DLD1 (cell line): ENCODE results near the gene ALDOC.

Source experiments
- in situ Hi-C: cut with HindIII; loops from 2 replicates; pipeline ENCODE4 v1.10.0; 2017; ENCODE audit warnings: low sequenced_read_pairs

ALDOC gene

GRCh38 chr17:28553000-28553505 lies 23.6 kb downstream of the ALDOC start:
- in situ Hi-C loops, result no loop called here

DNA sequence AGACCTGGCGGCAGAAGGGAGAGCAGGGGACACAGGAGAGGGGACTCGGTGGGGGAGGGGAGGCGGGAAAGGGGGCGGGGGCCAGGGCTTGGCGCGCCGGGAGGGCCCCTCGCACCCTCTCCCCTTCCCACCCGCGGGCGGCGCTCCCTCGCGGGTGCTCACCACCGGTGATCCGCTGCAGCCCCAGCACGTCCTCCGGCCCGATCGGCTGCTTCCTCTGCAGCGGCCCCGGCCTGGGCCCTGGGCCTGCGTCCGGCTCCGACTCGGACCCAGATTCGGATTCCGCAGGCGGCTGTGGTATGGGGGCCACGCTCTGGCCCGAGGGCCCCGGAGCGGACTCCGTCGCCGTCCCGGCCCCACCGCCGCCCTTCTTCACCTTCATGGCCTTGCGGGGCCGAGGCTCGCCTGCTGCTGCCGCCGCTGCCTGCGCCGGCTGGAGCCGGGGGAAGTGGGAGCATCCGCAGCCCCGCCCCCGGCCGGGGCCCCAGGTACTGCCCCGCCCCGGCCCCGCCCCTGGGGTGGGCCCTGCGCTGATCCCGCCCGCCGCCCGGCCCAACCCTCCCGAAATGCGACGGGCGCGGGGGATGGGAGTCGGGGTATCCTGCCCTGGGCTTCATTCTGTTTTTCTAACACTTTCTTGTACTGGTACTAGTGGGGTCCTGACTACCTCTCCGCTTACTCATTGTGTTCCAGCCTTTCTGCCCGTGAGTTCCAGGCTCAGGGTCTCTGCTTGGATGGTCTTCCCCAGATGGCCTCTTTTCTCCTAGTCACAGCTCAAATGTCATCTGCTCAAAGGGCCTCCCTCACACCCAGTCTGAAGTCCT lies 24.3 kb downstream of the ALDOC start, which contains the start of gene UNC119:
TSS of gene UNC119 (minus strand) at position 449 of the 824 bp plus-strand sequence. CDS start at position 382, 67 bp downstream.
- in situ Hi-C loops, result no loop called here

DNA sequence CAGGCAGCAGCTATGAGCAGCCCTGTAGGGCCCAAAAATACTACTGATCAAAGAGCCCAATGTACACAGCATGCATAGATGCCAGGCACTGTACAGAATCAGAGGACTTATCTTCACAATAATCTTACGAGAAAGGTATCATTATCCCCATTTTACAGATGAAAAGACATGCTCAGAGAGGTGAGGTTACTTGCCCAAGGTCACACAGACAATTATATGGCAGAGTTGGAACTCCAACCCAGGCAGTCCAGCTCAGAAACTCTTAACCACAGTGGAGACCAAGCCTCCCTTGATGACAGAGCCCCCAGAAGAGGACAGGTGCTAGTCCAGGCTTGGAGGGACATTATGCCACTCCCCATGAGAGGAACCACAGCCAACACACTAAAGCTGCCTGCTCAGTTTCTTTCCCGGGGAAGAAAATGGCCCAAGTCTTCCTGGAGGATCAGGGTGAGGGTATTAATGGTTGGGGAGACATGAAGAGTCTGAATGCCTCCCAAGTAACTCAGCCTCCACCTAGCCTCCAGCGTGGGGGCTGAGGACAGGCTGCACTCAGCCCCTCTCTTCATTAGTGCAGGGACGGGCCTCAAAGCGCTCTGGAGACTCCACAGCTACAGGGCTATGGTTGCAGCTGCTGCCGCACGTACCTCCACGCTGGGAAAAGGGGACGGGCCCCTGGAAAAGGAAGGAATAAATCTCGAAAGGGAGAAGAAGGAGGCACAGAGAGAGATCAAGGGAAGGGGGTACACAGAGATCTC lies 25.1 kb downstream of the ALDOC start:
- in situ Hi-C loops, result no loop called here

GRCh38 chr17:28550858-28551257 lies 25.8 kb downstream of the ALDOC start:
- in situ Hi-C loops, result no loop called here

DNA sequence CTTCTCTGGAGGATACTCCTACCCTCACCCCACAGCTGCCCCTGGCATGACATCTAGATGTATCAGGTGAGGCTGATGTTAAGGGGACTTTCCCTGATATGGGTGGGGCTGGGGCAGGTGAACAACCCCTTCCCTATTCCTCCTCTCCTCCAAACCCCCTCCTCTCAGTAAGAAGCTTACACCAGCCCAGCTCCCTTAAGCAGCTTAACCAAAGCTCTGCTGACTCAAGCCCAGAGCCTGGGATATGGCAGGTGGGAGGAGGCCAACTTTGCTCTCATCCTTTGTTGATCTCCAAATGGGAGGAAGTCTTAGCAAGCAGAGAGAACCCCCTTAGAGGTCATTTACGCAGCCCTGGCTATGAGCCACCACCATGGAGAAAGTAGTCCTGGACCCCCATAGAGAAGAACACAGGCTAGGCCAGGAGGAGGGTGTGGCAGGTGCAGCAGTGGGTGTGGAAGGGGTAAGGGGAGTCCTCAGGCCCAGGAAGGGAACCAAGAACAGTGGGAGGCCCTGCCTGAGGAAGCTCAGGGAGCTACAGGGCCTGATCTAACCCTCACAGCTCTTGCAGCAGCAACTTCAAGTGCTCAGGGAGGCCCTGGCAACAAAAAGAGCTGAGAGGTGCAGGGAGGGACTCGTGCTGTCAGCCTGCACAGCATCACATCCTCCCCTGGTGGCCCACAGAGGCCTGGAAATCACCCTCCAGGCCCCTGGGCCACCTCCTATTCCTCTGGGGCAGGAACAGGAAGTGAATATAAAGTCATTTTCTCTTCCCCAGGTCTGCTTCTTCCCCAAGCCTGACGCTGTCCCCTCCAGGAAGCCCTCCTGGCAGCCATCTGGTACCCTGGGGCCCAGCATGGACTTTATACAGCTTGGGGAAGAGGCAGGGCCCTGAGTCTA lies 27.2 kb downstream of the ALDOC start:
- in situ Hi-C loops, result loop anchor here (5.0 kb wide), 2 partner anchors 43 to 52 kb away; no protein-coding TSS in a partner anchor

DNA sequence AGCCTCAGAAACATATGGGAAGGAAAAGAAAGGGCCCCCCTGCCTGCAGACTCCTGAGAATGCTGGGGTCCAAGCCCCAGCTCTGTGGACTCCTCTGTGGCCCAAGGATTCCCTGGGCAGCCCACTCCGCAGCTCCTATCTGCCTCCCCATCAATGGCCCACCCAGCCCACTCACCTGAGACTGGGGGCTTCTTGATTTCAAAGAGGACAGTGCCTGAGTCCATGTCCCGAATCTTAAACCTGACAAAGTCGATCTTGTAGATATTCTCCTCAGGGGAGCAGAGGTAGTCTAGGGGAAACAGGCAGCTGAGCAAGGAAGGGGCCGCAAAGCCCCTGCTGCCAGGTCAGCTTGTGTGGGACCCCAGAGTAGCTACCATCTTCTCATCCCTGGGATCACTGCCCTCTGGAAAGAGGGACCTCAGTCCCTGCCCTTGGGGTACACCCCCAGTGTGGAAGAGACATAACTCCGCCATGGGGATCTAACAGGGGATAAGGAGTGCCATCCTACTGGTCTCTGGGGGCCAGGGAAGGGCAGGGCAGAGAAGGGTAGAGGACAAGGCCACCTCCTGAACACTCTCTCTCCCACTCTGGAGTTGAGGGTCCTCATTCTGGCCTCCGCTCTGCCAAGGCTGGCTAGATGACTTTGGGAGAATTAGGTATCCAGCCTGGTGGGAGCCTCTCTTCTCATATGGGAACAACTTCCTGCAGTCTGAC lies 28.1 kb downstream of the ALDOC start:
- in situ Hi-C loops, result loop anchor here (5.0 kb wide), 2 partner anchors 44 to 51 kb away; no protein-coding TSS in a partner anchor

DNA sequence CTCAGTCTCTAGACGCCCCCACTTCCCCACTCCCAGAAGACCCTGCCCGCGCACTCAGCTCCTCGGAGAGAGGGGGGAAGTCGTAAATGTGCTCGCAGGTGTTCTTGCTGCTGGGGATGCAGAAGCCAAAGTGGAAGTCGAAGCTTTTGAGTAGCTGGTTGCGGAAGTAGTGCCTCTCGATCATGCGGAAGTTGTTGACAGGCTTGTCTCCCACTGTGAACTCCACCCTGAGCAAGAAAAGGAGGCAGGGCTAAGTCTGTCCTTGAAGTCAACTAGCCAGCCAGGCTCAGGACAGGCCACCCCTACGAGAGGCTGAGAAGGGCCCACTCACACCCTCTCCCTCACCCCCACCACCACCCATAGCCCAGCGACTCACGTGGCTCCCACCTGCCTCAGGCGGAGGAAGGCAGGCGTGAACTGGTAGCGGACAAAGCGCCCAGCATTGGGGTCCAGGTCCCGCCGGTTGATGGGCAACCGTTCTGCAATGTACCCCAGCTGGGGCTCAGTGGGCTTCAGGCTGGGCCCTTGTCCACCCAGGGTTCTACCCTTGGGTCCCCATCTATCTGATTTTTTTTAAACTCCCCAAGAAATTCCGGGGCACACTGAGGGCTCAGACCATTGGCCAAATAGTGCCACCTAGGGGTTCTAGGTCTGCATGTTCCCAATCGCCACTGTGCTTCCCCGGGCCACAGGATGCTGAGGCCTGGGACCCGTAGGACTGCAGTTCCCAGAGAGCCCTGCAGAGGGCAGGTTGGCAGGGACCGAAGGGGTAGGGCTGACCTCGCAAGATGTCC lies 28.9 kb downstream of the ALDOC start:
- in situ Hi-C loops, result loop anchor here (5.0 kb wide), 2 partner anchors 44 to 51 kb away; no protein-coding TSS in a partner anchor

DNA sequence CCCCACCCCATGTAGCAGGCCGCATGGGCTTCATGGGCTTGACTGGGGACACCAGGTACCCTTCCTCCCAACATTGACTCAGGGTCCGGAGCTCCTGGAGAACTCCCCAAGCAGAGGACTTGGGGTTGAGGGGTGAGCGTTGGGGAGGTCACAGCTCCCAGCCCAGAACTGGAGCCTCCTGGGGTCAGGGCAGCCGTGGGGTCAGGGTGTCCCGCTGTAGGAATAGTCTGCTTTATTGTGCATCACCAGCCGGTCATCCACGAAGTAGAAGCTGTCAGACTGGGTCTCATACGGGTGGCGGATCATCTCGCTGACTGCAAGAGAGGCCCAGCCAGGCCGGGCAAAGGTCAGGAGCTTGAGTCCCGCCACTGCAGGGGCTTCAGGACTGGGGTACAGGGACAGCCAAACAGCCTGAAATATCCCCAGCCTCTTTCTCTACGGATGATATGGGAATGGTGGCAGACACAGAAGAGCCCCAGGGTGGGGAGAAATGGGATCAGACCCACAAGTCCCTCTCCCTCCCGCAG lies 29.5 kb downstream of the ALDOC start:
- in situ Hi-C loops, result loop anchor here (5.0 kb wide), 2 partner anchors 45 to 50 kb away; no protein-coding TSS in a partner anchor

- in situ Hi-C loops, result loop anchor here (5.0 kb wide), 2 partner anchors 46 to 49 kb away; no protein-coding TSS in a partner anchor
These were observed 30.8 kb downstream of the ALDOC start for GRCh38 chr17:28545787-28546415.

- in situ Hi-C loops, result loop anchor here (5.0 kb wide), 2 partner anchors 47 to 48 kb away; no protein-coding TSS in a partner anchor
These were observed 31.6 kb downstream of the ALDOC start for GRCh38 chr17:28545141-28545503.

DNA sequence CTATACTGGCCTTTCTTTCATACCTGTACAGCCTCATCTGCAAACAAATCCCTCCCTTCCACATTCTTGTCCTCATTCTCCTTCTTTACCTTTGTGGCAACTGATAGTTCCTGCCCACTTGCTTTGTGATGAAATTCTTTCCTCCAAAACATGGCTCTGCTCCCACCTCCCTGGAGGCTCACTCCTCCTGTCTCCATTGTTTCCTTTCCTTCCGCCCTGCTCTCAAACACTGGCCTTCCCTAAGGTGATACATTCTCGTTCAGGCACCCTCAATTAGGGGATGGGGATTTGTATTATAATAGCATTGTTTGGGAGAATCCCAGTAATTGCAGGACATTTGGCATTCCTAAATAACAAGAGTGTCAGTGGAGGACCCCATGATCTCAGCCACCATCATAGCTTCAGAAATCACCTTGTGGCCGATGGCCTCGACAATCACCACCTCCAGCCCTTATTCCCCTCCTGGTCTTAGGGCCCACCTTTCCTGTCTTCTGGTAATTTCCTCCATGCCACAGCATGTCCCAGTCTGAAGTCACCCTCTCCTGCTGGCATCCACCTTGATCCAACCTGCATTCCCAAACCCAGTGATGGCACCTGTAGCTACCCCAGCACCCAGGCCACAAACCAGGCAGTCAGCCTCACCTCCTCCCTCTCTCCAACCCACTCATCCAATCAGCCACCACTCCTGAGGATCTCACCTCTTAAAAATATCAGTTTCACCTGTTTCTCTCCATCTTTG lies 32.1 kb downstream of the ALDOC start:
- in situ Hi-C loops, result loop anchor here (5.0 kb wide), 2 partner anchors 47 to 48 kb away; no protein-coding TSS in a partner anchor

DNA sequence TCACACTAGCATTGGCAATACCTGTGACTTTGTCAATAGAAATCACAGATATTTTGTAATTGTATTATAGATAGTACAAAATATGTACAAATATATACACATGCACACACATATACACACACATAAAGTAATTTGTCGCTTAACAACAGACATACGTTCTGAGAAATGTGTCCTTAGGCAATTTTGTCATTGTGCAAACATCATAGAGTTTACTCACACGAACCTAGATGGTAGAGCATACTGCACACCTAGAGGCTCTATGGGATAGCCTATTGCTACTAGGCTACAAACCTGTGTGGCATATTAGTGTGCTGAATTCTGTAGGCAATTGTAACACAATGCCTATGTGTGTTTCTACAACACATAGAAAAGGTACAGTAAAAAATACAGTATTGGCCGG lies 35.3 kb downstream of the ALDOC start:
- in situ Hi-C loops, result no loop called here

- in situ Hi-C loops, result no loop called here
These were observed 36.5 kb downstream of the ALDOC start for GRCh38 chr17:28540231-28540630.

DNA sequence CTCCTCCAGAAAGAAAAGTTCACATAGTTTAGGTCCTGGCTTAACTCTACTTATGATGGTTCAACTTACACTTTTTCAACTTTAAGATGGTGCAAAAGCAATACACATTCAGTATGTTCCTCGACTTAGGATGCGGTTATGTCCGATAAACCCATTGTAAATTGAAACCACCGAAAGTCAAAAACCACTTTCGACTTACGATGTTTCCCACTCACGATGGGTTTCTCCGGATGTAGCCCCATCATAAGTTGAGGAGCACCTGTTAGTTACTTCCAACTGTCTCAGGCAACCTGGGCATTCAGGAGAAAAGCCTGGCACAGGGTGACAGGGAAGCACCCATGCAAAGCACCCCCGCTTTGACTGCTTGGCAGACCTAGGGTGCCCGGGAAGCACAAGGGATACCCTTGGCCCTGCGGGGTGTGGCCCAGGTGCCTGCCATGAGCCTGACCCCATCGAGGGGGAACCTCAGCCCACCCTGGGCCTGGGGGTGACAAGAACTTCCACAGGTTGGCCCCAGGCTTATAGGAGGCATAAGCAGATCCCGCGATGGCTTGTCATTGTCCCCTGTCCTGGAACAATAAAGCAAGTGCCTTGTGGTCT lies 38.3 kb downstream of the ALDOC start:
- in situ Hi-C loops, result no loop called here

- in situ Hi-C loops, result no loop called here
These were observed 39.5 kb downstream of the ALDOC start for GRCh38 chr17:28537219-28537610.

- in situ Hi-C loops, result no loop called here
These were observed 40.0 kb downstream of the ALDOC start for GRCh38 chr17:28536532-28537218.
